Measurements from ENCODE around the gene FUNDC2.

FUNDC2 gene

DNA sequence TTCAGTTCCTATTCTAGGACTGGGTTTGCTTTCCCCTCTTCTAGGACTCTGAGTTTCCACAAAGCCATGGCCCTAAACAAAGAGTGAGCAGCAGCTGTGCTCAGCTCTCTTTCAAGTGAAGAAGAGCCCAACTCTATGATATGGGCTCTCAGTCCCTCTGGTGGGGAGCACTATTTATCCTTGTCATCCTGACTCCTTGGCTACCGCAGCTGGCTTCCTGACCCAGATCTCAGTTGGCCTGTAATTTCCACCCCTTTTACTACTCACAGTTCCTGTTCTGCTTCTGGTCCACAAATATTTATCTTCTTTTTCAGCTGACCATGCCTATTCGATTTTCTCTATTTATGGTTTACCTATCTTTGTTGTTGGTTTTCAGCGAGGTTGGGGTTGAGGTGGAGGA, 37.9 kb upstream of the FUNDC2 start:
- no peak for TF ChIP-seq ZFX (IDR thresholded peaks at IDR 0.05; ENCODE audit: borderline replicate concordance)
- TF ChIP-seq, protein P1, sequence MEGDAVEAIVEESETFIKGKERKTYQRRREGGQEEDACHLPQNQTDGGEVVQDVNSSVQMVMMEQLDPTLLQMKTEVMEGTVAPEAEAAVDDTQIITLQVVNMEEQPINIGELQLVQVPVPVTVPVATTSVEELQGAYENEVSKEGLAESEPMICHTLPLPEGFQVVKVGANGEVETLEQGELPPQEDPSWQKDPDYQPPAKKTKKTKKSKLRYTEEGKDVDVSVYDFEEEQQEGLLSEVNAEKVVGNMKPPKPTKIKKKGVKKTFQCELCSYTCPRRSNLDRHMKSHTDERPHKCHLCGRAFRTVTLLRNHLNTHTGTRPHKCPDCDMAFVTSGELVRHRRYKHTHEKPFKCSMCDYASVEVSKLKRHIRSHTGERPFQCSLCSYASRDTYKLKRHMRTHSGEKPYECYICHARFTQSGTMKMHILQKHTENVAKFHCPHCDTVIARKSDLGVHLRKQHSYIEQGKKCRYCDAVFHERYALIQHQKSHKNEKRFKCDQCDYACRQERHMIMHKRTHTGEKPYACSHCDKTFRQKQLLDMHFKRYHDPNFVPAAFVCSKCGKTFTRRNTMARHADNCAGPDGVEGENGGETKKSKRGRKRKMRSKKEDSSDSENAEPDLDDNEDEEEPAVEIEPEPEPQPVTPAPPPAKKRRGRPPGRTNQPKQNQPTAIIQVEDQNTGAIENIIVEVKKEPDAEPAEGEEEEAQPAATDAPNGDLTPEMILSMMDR (IDR thresholded peaks at IDR 0.05) = no peak
- no peak overlapping the region for H3K27ac ChIP-seq

DNA sequence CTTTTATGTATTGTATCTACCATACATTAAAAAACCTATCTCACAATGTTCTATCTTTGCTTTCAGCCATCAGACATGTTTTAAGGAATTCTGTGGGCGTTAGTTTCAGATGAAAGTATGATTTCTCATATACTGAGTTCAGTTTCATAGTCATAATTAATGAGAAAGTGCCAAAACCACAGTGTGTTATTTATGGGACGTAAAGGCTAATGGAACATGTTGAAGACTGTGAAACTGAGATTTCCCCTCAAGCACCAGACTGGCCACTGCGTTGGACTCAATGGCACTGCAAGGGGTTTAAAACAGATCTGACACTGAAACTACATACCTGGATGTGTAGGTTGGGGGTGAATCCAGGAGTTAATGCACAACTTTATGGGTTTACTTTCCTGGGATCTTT, 36.1 kb upstream of the FUNDC2 start:
- TF ChIP-seq ZFX (IDR thresholded peaks at IDR 0.05; ENCODE audit: borderline replicate concordance) = no peak
- TF ChIP-seq, protein P1 (IDR thresholded peaks at IDR 0.05) = no peak
- H3K27ac ChIP-seq = no peak overlapping the region

- TF ChIP-seq, protein P1 (IDR thresholded peaks at IDR 0.05) = no peak
- no peak for TF ChIP-seq ZFX (IDR thresholded peaks at IDR 0.05; ENCODE audit: borderline replicate concordance)
- H3K27ac ChIP-seq = no peak overlapping the region
Observed at GRCh38 chrX:154991039-154991438, 35.6 kb upstream of the FUNDC2 start.

GRCh38 chrX:154991476-154991875, 35.2 kb upstream of the FUNDC2 start:
- TF ChIP-seq, protein P1 (IDR thresholded peaks at IDR 0.05) = no peak
- no peak for TF ChIP-seq ZFX (IDR thresholded peaks at IDR 0.05; ENCODE audit: borderline replicate concordance)
- no peak overlapping the region for H3K27ac ChIP-seq

DNA sequence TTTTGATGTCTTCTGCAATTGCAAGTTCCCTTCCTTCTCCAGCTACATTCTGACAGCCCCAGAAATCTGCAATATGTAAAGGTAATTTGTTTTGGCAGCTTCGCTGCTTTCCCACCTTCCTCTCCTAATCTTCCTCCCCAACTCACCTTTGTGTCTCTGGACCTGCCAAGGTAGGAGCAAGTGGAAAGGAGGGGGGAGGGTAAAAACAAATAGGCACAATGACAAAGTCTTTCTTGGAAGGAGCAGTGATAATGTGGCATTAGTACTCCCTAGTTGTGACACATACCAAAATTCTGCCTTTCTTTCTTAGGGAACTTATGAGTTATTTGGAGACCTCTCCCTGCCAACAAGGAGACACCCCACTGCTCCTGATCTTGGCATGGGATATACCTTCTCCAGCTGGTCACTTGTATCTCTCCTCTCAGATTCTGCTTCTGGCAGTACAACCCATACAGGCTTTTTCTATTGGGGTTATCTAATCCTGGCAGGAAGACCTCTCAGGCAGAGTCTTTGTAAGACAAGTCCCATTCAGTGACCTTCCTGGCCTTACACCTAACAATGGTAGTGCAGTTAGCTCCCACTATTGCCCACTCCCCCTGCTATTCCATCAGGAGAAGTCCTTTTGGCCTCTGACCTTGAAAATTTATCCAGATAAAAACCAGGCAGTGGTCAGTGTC, 28.3 kb upstream of the FUNDC2 start:
- H3K27ac ChIP-seq = no peak overlapping the region
- TF ChIP-seq ZFX (IDR thresholded peaks at IDR 0.05; ENCODE audit: borderline replicate concordance) = no peak
- TF ChIP-seq, protein P1 (IDR thresholded peaks at IDR 0.05) = no peak

DNA sequence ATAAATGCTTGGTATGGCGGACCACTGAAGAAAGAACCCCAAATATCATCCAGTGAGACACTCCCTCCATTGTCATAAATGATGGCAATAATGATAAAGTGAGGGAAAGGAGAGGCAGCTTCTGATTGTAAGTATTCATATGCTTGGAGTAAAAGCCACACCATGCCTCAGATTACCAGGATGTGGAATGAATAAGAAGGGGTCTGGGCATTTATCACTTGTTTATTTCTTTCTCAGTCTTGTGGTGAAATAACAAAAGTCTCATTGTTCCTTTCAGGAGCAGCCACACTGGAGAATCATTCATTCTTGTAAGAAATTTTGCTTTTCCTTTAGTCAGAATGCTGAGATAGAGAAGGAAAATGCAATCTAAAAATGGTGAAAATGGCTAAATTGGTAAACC, 25.8 kb upstream of the FUNDC2 start:
- no peak overlapping the region for H3K27ac ChIP-seq
- TF ChIP-seq, protein P1 (IDR thresholded peaks at IDR 0.05) = no peak
- no peak for TF ChIP-seq ZFX (IDR thresholded peaks at IDR 0.05; ENCODE audit: borderline replicate concordance)

DNA sequence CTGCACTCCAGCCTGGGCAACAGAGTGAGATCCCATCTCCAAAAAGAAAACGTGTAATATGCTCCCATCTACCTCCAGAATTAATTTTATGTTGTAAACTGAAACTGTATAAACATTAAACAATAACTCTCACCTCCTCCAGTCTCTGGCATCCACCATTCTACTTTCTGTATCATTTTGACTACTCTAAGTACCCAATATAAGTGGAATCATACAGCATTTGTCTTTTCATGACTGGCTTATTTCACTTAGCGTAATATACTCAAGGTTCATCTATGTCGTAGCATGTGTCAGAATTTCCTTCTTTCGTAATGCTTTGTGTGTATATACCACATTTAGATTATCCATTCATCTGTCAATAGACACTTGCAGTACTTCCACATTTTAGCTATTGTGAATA, 24.8 kb upstream of the FUNDC2 start:
- TF ChIP-seq, protein P1 (IDR thresholded peaks at IDR 0.05) = no peak
- TF ChIP-seq ZFX (IDR thresholded peaks at IDR 0.05; ENCODE audit: borderline replicate concordance) = no peak
- H3K27ac ChIP-seq = no peak overlapping the region

Data from 22Rv1 (cell line).